ENCODE measurements around the gene HNRNPH1.
"Not testable (repeated sequence)": the region's sequence is repeated elsewhere in the genome, so short reads cannot be mapped to it uniquely, and the experiment has no call there.

HNRNPH1 gene, protein sequence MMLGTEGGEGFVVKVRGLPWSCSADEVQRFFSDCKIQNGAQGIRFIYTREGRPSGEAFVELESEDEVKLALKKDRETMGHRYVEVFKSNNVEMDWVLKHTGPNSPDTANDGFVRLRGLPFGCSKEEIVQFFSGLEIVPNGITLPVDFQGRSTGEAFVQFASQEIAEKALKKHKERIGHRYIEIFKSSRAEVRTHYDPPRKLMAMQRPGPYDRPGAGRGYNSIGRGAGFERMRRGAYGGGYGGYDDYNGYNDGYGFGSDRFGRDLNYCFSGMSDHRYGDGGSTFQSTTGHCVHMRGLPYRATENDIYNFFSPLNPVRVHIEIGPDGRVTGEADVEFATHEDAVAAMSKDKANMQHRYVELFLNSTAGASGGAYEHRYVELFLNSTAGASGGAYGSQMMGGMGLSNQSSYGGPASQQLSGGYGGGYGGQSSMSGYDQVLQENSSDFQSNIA

DNA sequence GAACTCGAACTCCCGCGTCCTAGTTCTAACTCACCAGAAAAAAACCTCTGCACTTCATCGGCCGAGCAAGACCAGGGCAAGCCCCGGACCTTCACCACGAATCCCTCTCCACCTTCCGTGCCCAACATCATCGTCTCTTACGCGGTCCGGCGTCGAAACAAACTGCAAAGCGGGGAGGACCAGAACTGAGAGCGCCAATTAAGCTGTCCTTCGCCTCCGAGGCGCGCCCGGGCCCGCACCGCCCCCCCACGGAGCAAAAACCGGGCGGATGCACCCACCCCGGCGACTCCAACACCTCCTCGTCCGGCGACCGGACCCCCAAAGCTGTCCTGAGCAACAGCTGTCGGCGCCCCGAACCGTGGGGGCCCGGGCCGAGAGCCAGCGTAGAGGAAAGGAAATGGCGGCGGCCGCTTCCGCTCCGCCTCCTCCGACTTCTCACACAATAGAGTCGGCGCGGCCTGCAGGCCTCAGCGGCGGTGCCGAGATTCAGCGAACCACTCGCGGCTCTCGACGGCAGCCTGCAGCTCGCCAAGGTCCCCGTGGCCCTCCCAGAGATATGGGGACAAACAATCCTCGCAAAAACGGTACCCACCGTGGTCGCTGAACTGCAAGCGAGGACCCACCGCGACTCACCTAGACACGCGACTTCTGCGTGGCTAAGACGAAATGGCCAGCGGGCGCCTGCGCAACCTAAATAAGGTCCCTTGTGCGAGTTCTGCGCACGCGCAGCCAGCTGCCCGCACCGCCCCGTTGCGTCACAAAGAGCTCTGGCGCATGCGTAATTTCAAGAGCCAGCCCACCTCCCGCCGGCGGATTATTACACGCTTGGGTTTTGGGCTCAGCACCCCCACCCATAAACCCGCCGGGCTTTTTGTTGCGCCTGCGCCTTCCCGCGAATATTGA lies at the start of gene HNRNPH1:
HNRNPH1 (minus strand) TSS at position 669 of the 903 bp plus-strand sequence; CDS start at position 131, 538 bp downstream.
- FAIRE-seq, result no peak
- peak; percentile 98 for DNase-seq (ENCODE audit: insufficient read length, low spot score)

DNA sequence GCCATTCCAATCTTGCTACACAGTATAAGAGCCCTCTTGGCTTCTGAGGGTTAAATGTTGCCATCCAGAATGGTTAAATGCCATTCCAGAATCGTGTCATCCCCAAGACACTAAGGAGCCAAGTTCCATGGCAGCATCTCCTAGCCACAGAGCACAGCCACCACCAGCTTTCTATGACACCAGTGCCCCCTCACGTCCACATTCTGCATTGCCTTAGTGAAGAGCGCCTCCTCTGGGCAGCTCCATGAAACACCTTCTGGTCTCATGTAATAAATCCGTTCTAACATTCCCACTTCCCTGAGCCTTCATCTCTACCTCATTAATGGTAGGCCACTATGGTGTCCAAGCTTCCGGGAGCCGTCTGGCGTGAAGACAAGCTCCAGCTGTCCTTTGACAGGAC lies 44.9 kb upstream of the HNRNPH1 start:
- no peak for FAIRE-seq
- DNase-seq (ENCODE audit: insufficient read length, low spot score), result no peak

DNA sequence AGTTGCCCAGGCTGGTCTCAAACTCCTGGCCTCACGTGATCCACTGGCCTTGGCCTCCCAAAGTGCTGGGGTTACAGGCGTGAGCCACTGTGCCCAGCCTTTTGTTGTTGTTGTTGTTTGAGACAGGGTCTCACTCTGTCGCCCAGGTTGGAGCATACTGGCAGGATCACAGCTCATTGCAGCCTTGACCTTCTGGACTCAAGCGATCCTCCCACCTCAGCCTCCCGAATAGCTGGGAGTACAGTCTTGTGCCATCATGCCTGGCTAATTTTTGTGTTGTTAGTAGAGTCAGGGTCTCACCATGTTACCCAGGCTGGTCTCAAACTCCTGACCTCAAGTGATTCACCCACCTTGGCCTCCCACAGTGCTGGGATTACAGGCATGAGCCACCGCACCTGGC lies 38.2 kb upstream of the HNRNPH1 start:
- DNase-seq (ENCODE audit: insufficient read length, low spot score); FAIRE-seq: not testable (repeated sequence)

DNA sequence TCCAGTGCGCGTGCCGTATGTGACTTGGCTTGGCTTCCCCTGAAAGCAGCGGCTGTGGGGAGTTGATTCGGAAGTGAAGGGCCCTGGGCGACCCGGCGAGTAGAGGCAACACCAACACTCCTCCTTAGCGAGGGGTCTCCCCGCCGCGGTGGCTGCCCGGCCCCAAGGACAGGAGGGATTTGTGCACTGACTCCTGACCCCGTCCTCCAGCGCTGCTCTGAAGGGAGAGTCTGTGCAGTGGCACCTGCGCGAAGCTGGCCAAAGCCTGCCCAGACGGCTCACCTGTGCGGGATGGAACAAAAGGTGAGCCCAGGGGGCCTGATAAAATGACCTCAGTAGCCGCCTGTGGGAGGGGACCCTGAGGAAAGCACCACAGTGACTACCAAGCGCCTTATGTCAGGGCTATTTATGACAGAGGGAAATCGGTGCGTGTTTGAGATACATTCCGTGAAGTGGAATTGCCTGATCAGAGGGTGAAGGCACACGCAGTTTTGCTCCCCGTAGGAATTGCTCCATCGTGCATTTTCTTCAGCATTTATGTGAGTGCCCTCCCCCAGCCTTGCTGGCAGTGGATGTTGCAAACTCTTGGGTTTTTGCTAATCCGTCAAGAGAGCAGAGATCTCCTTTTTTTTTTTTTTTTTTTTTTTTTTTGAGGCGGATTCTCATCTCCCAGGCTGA lies 34.8 kb upstream of the HNRNPH1 start:
- FAIRE-seq; DNase-seq (ENCODE audit: insufficient read length, low spot score): not testable (repeated sequence)

DNA sequence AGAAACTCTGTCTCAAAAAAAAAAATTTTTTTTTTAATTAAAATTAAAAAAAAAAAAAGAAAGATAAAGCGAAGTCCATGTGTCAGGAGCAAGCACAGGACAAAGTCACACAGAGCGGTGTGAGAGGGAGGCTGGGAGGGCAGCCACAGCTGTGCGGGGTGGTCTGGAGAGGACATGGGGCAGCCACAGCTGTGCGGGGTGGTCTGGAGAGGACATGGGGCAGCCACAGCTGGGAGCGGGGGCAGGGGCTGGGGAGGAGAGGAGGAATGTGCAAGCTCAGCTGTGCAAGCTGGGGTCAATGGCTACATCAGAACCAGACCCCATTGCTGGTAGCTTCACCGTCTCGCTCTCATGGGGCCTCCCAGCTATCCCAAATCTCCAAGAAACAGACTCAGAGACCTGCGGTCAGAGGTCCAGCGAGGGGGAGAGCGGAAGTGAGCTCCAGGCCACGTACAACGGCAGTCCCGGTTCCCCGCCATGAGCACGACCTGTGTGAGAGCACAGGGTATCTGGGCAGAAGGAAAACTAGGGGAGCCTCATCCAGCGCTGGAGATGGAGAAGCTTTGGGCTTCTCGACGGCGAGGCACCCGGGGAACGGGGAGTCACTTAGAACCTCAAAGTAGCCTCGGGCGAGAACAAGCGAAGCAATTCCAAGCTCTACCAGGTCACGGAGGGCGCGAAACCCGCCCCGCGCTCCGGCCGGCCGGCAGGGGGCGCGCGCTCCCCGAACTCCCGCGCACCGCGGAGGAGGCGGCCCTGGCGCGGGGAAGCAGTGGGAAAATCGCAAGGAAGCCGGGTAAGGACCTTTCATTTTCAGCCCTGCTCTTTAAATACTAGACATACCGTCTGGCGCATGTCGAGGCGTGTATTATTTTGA lies 34.1 kb upstream of the HNRNPH1 start:
- DNase-seq (ENCODE audit: insufficient read length, low spot score), result not testable (repeated sequence)
- peak; percentile 80 for FAIRE-seq

DNA sequence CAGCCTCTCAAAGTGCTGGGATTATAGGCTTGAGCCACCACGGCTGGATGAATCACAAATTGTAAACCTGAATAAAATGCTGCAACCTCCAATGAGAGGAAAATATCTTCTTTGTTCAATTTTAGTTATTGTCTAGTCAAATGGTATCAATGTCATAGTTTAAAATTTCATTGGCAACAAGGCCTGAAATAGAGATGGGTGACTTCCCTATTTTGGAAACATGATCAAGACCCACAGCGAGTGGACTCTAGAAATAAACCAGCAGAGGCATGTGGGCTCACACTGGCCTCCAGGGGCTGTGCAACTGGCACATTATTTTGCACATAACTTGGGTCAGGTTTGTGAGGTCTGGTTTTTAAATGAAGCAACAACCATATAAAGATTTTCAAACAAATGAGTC lies 29.7 kb upstream of the HNRNPH1 start:
- not testable (repeated sequence) for FAIRE-seq; DNase-seq (ENCODE audit: insufficient read length, low spot score)

DNA sequence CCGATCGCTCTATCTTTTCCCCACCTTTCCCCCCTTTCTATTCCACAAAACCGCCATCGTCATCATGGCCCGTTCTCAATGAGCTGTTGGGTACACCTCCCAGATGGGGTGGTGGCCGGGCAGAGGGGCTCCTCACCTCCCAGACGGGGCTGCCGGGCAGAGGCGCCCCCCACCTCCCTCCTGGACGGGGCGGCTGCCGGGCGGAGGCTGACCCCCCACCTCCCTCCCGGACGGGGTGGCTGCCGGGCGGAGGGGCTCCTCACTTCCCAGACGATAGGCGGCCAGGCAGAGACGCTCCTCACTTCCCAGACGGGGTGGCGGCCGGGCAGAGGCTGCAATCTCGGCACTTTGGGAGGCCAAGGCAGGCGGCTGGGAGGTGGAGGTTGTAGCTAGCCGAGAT lies 26.8 kb upstream of the HNRNPH1 start:
- DNase-seq (ENCODE audit: insufficient read length, low spot score); FAIRE-seq: not testable (repeated sequence)

DNA sequence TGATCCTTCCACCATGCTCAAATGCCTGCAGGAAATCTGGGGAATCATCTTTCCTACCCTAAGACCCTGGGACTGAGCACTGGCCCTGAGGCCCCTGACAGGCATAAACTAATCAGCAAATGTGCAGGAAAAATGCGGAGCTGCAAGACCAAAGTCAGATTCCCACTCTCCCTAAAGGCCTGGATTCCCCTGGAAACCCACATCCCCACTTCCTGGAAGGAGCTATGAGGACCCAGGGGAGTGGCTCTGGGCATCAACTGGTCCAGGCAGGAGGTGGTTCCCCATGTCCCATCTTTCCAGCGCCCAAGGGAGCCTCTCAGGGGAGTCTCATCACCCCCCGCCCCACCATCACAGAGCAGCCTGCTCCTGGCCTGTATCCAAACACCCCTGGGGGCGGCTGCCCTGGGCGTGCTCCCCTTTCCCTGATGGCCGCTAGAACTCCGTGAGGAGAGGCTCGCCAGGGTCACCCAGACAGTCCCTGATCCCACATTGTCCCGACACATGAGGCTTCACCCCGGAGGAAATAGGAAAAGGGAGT lies 25.8 kb upstream of the HNRNPH1 start:
- FAIRE-seq; DNase-seq (ENCODE audit: insufficient read length, low spot score): not testable (repeated sequence)

DNA sequence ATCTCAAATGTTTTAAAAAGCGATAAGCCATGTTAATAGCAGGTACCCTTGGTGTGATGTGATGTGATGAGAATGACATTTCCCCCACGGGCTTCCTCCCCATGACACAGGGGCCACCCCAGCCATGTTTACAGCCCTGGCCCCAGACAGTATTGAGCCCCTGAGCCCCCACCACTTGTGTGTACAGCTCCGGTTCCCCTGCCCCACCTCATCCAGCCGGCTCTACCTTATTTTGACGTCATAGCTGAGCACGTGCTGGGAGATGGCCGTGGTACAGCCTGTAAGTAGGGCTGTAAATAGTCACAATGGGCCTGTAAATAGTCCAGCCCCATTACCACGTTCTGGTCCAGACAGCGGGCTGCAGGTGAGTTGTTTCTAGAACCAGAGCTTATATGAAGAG lies 24.9 kb upstream of the HNRNPH1 start:
- no peak for FAIRE-seq
- DNase-seq (ENCODE audit: insufficient read length, low spot score), result no peak

DNA sequence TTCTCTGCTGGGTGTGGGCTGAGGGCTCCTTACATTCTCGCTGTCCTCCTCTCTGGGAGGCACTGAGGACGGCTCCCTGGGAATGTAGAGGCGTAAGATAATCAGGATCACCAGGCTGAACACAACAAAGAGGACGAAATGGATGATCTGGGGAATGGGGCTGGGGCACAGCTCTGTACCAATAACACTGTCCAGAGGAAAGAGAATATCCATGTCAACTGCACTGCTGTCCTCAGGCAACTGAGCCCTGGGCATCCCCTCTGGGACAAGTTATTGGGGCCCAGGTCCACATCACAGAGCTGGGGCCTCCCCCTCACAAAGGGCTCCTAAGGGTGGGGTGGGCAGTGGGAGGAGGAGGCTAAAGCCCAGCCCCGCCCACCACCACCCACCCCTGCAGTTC lies 21.3 kb upstream of the HNRNPH1 start:
- DNase-seq (ENCODE audit: insufficient read length, low spot score), result not testable (repeated sequence)

DNA sequence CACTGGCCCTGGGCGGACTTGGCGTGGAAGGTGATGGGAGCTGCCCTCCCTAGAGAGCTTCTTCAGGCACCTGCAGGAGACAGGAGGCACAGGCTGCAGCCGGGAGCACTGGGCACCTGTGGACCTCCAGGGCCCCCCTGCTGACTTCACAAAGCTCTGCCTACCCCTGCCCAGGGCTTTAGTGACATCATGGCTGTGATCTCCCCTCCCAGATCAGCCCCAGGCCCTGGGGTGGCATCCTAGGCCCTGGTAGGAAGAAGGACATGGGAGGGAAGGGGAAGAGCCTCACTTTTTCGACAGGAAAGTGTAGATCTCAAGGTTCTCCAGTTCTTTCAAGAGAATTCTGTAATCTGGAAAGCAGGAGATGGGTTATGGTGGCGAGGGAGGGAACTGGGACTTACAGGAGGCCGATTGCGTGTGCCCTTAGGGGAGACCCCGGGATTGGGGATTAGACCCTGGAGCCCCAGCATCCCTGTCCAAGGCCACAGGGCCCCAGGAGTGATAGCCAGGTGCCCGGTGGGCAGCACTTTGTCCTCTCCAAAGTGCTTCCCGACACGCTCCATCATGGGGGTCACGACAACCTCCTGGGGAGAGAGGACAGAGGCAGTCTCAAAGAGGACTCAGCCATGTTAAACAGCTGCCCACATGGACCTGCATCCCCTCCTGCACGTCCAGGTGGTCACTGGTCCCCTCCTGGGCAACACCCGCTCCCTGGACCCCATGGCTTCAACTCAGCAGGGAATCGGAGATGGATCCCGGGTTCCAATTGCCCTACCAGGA lies 19.9 kb upstream of the HNRNPH1 start:
- not testable (repeated sequence) for FAIRE-seq; DNase-seq (ENCODE audit: insufficient read length, low spot score)

More for the DNA sequence above, 21.3 kb upstream of the HNRNPH1 start:
- not testable (repeated sequence) for FAIRE-seq

DNA sequence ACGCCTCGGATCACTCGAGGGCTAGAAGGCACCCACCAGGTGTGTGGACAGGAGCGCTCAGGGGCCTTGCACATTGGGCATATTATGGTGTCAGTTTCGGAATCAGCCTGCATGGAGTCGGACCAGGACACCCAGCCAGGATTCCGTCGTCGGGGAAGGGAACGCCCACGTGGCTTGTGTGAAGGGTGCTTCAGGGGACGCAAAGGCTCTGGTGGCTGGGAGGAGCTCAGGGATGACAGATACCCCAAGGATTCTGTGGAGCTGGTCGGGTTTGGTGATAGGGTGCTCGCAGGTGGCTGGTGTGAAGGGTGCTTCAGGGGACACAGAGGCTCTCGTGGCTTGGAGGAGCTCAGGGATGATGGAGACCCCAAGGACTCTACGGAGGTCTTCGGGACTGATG lies 19.2 kb upstream of the HNRNPH1 start:
- not testable (repeated sequence) for FAIRE-seq; DNase-seq (ENCODE audit: insufficient read length, low spot score)

DNA sequence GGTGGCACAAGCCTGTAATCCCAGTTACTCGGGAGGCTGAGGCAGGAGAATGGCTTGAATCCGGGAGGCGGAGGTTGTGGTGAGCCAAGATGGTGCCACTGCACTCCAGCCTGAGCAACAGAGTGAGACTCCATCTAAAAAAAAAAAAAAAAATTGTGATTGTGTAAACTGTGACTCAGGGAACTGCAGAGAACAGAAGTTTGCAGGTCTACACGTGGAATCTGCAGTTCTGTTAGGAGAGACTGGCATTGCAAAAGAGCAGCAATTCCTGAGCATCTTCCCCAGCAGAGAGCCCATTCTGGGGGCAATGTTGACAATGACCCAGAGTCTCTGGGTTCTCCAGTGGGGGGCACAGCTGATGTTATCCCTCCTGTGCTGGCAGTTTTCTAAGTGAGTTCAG lies 18.3 kb upstream of the HNRNPH1 start:
- not testable (repeated sequence) for FAIRE-seq; DNase-seq (ENCODE audit: insufficient read length, low spot score)

DNA sequence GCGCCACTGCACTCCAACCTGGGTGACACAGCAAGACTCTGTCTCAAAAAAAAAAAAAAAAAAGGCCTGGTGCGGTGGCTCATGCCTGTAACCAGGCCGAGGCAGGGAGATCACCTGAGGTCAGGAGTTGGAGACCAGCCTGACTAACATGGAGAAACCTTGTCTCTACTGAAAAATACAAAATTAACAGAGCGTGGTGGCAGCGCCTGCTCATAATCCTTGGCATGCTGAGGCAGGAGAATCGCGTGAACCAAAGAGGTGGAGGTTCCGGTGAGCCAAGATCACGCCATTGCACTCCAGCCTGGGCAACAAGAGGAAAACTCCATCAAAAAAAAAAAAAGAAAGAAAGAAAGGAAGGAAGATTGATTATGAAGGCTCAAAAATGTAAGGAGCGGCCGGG lies 15.8 kb upstream of the HNRNPH1 start:
- DNase-seq (ENCODE audit: insufficient read length, low spot score); FAIRE-seq: not testable (repeated sequence)

DNA sequence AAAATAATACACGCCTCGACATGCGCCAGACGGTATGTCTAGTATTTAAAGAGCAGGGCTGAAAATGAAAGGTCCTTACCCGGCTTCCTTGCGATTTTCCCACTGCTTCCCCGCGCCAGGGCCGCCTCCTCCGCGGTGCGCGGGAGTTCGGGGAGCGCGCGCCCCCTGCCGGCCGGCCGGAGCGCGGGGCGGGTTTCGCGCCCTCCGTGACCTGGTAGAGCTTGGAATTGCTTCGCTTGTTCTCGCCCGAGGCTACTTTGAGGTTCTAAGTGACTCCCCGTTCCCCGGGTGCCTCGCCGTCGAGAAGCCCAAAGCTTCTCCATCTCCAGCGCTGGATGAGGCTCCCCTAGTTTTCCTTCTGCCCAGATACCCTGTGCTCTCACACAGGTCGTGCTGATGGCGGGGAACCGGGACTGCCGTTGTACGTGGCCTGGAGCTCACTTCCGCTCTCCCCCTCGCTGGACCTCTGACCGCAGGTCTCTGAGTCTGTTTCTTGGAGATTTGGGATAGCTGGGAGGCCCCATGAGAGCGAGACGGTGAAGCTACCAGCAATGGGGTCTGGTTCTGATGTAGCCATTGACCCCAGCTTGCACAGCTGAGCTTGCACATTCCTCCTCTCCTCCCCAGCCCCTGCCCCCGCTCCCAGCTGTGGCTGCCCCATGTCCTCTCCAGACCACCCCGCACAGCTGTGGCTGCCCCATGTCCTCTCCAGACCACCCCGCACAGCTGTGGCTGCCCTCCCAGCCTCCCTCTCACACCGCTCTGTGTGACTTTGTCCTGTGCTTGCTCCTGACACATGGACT lies 11.1 kb upstream of the HNRNPH1 start:
- FAIRE-seq, result peak; percentile 49
- not testable (repeated sequence) for DNase-seq (ENCODE audit: insufficient read length, low spot score)

DNA sequence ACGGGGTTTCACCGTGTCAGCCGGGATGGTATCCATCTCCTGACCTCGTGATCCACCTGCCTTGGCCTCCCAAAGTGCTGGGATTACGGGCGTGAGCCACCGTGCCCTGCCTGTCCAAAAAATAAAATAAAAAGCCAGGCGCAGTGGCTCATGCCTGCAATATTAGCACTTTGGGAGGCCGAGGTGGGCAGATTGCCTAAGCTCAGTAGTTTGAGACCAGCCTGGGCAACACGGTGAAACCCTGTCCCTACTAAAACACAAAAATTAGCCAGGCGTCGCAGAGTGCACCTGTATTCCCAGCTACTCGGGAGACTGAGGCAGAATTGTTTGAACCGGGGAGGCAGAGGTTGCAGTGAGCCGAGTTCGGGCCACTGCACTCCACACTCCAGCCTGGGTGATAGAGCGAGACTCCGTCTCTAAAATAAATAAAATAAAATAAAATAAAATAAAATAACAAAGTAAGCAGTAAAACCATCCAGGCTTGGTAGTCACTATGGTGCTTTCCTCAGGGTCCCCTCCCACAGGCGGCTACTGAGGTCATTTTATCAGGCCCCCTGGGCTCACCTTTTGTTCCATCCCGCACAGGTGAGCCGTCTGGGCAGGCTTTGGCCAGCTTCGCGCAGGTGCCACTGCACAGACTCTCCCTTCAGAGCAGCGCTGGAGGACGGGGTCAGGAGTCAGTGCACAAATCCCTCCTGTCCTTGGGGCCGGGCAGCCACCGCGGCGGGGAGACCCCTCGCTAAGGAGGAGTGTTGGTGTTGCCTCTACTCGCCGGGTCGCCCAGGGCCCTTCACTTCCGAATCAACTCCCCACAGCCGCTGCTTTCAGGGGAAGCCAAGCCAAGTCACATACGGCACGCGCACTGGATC lies 10.3 kb upstream of the HNRNPH1 start:
- not testable (repeated sequence) for FAIRE-seq; DNase-seq (ENCODE audit: insufficient read length, low spot score)

DNA sequence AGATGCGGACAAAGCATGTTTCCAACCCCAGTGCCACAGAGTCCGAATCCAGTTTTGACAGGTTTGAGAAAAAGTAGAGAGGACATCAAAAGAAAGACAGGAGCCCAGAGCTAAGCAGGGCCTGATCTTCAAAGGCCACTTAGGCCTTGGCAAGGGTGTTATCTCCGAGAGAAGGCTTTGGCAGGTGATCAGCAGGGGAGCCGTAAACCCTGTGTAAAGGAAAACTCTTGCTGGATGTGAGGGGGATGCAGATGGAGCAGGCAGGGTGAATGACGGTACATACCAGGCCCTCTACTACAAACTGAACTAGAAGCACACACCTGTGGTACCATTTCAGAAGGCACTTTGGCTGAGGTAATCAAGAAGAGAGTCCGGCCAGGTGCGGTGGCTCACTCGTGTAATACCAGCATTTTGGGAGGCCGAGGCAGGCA lies 1.4 kb upstream of the HNRNPH1 start:
- DNase-seq (ENCODE audit: insufficient read length, low spot score) (no peak), FAIRE-seq (no peak)

Data from HTR-8/SVneo (cell line).